Measurements from ENCODE around the gene MMP23B.

DNA sequence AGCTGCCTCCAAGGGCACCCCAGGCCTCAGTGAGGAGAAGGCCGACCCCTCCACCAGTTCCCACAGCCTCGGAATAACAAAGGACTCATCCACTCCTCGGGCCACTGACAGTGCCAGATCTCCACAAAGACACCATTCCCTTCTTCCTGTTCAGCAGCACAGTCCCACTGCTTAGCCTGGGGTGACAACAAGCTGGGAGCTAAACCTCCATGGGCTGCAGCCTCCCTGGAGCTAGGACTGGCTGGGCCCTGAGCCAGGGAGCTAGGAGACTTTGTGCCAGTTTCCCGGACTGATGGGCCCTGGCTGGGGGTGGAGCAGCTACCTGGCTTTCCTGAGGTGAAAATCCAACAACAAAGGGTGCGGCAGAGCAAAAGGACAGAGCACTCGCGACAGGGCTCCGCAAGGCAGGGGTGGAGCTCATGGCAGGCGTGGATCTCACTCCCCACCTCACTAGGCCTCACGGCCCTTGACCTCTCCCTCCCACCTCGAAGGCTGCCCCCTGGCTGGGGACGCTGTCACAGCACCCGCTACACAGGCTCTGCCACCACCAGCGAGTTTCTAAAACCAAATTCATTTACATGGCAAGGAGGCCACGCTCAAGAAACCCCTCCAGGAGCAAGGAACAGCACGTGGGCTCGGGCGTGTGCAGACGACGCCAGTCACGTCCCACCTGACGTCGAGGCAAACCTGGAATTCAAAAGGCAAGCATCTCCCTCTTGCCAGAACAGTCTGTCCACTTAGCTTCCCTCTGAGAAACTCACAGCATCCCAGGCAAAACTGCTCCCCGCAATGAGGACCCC lies 46.8 kb downstream of the MMP23B start:
- no peak for TF ChIP-seq POLR2A (IDR thresholded peaks at IDR 0.05; ENCODE audit: low read length)
- no peak for TF ChIP-seq GATA1 (IDR thresholded peaks at IDR 0.05; ENCODE audit: low read depth, low read length)

Data from erythroblast (primary cell).